LHCN-M2 (cell line): Measurements from ENCODE around the gene DKK1. TPM values are rescaled to one million over a fixed set of nuclear protein-coding genes. Genes with fewer than 3 reads are reported as not detected.

Experiments
- DNase-seq: peaks from one replicate; pipeline ENCODE4 v3.0.0-alpha.2; 2012; ENCODE audit warnings: low read depth
- total RNA-seq: library from RNA; depleted of rRNA; stranded (reverse); fragments of >200 nt; gene quantifications from 2 replicates; pipeline ENCODE4 v1.2.3, GENCODE V29; 2014

DKK1 gene
- total RNA-seq, 1 experiment from 2014 or later: 80.0 TPM

DNA sequence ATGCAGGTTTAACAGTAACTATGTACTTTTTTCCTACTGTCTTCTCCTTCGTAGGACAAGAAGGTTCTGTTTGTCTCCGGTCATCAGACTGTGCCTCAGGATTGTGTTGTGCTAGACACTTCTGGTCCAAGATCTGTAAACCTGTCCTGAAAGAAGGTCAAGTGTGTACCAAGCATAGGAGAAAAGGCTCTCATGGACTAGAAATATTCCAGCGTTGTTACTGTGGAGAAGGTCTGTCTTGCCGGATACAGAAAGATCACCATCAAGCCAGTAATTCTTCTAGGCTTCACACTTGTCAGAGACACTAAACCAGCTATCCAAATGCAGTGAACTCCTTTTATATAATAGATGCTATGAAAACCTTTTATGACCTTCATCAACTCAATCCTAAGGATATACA lies 2.4 kb downstream of the DKK1 start:
- no peak for DNase-seq

- peak; percentile 63 for DNase-seq
Observed at GRCh38 chr10:52318136-52318701, 4.1 kb downstream of the DKK1 start.

DNA sequence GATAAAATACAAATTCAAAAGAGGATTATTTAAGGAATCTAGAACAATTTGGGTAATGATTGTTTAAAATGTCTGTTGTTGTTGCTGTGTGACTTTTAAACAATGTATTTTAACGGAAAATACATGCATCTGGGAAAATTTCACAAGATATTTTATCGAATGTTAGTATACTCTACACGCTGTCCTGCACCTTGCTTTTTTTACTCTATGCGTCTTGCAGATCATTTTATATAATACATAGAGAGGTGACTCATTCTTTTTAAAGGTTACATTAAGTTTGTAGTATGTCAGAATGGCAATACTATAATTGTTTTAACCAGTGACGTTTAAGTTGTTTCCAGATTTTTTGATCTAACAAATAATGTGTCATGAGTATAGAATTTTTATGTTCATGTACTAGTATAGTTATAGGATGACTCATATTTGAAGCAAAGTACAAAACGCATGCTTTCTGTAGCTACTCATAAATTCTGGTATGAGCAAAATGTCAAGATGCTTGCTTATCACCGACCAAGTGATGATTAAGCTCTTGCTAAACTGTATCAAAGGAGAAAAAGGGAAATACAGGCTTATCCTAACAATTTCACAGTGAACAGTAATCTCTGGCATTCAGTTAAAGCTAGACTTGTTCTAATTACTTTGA lies 4.9 kb downstream of the DKK1 start:
- DNase-seq: peak; percentile 96

- no peak for DNase-seq
Observed at GRCh38 chr10:52319926-52320325, 5.8 kb downstream of the DKK1 start.

DNA sequence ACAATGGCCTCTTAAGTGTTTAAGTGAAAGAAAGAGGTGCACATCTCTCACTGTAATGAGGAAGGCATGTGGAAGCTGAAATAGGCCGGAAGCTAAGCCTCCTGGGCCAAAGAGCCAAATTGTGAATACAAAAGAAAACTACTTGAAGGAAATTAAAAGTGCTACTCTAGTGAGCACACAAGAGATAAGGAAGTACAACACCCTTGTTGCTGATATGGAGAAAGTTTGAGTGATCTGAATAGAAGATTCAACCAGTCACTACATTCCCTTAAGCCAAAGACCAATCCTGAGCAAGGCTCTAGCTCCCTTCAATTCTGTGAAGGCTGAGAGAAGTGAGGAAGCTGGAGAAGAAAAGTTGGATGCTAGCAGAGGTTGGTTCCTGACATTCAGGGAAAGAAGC lies 8.2 kb downstream of the DKK1 start:
- no peak for DNase-seq

- DNase-seq: no peak
Observed at GRCh38 chr10:52322936-52323335, 8.9 kb downstream of the DKK1 start.

DNA sequence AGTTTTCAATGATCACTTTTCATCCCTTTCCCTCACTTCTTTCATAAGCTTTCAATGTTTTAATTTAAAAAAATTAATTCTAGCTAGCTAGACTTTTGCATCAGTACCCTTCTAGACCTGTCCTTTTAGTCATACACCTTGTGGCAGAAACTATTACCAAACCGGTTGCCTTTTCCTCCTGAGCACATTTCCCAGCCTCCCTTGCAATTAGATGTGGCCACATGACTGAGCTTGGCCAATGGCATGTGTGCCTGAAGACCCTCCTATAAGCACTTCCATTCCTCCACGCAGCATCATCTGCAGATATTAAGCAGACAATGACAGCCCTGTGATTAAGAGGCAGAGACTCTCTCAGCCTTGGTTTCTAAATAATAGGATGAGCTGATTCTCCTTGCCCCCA lies 12.3 kb downstream of the DKK1 start:
- DNase-seq: no peak

- DNase-seq: no peak
Observed at GRCh38 chr10:52331638-52332364, 17.7 kb downstream of the DKK1 start.

- DNase-seq: no peak
Observed at GRCh38 chr10:52332815-52333214, 18.7 kb downstream of the DKK1 start.

- DNase-seq: no peak
Observed at GRCh38 chr10:52334595-52334994, 20.5 kb downstream of the DKK1 start.

DNA sequence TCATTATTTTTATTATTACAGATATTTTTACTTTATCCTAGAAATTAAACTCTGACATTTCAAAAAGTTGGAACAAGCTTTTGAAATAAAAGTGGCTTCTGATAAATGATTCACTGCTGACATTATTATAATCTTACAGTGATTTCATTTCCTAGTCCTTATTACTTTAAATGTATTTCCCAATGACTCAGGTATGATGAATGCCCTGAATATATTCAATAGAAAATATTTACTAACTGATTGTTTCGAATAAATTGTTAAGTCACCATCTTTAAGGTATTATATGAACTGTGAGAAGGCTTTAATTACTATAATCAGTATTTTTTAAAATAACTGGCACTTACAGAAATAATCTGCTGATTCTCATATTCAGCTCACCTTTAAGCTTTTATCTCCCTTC lies 21.6 kb downstream of the DKK1 start:
- DNase-seq: no peak

GRCh38 chr10:52337225-52337624 lies 23.1 kb downstream of the DKK1 start:
- DNase-seq: no peak

DNA sequence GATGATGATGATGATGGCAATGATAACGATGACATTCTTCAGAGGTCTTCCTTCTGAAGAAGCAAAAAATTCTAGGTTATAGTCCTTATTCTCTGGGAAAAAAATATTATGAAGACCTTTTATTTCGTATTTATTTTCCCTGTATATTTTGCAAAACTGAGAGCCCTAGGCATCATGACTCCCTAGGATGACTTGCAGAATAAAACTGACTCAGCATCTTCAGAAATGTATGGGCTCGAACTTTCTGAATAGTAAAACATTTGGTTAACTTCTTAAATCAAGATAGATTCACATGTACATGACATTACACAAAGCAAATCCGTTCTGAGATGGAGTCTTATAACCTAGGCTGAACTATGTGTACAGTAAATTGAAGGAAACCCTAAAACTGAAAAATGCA lies 29.4 kb downstream of the DKK1 start:
- DNase-seq: no peak

- DNase-seq: no peak
Observed at GRCh38 chr10:52346394-52347326, 32.6 kb downstream of the DKK1 start.

- DNase-seq: no peak
Observed at GRCh38 chr10:52347327-52347667, 33.2 kb downstream of the DKK1 start.

DNA sequence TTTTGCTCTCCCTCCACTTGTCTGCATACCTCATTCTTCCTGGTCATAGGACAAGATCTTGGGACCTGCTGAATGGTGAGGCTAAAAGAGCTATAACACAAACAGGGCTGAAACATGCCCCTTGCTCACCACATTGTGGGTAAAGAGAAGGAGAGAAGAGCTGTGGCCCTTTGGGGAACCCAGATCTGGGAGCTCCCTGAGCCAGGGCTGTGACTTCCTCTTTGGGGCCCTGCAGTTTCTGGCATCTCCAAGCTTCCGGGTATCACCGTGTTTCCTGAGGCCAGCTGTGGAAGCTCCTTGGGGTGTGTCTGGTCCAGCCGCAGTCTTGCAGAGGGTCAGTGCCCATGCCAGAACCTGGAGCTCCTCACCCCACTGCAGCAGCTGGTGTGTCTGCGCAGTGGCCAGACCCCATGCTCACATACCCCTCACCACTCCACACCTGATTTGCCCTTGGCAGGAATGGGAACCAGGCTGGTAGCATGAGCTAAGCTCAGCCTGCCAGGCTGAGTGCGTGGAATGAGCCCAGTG lies 34.0 kb downstream of the DKK1 start:
- DNase-seq: no peak

- DNase-seq: no peak
Observed at GRCh38 chr10:52351914-52352330, 37.8 kb downstream of the DKK1 start.

GRCh38 chr10:52353205-52353604 lies 39.1 kb downstream of the DKK1 start:
- DNase-seq: no peak

DNA sequence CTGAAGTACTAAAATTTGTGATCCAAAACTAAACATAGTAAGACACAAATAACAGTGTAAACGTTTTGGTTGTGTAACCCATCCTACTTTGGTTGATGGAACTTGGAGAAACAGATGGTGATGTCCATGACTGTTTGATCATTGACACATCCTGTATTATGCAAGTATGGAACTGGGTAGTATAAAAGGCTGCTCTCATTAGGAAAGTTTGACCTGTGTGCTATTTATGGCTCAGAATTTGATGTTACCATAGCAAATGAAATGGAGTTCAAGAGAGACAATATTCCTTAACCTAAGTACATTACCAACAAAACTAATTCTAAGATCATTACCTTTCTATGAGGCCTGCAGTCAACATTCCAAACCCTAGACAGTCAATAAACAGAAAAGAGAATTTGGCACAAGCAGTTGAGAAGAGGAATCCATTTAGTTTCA lies 39.9 kb downstream of the DKK1 start:
- DNase-seq: peak; percentile 68

- no peak for DNase-seq
Observed at GRCh38 chr10:52357971-52358370, 43.9 kb downstream of the DKK1 start.

GRCh38 chr10:52359441-52359840 lies 45.4 kb downstream of the DKK1 start:
- DNase-seq: peak; percentile 23
